Left renal cortex interstitium (tissue), 4 donors: Measurements from ENCODE around the gene APLF. TPM values are rescaled to one million over a fixed set of nuclear protein-coding genes. Genes with fewer than 3 reads are reported as not detected.
"Not testable (repeated sequence)": the region's sequence is repeated elsewhere in the genome, so short reads cannot be mapped to it uniquely, and the experiment has no call there.

Experiments
- DNase-seq, 4 donors: peaks; one replicate each; pipeline ENCODE4 v3.0.0-alpha.2; 2013; ENCODE audit warnings: low read depth in 4 of 4, low spot score in 2 of 4, missing footprints in 1 of 4
- polyA plus RNA-seq, 4 donors: library from polyadenylated mRNA; unstranded; fragments of 120-200 nt; gene quantifications; one replicate each; pipeline ENCODE4 v1.2.1, GENCODE V29; 2013; ENCODE audit not compliant: insufficient read length in 4 of 4

The APLF gene
- polyA plus RNA-seq, 4 donors: 3.3 to 4.1 (median 3.7) TPM

DNA sequence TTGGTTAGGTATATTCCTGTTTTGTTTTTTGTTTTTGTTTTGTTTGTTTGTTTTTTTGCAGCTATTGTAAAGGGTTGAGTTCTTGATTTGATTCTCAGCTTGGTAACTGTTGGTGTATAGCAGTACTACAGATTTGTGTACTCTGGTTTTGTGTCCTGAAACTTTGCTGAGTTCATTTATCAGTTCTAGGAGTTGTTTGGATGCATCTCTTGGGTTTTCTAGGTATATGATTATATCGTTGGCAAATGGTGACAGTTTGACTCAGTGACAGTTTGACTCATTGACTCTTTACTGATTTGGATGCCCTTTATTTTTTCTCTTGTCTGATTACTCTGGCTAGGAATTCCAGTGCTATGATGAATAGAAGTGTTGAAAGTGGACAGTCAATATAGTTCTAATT lies 53.7 kb downstream of the APLF start:
- DNase-seq: no peak

DNA sequence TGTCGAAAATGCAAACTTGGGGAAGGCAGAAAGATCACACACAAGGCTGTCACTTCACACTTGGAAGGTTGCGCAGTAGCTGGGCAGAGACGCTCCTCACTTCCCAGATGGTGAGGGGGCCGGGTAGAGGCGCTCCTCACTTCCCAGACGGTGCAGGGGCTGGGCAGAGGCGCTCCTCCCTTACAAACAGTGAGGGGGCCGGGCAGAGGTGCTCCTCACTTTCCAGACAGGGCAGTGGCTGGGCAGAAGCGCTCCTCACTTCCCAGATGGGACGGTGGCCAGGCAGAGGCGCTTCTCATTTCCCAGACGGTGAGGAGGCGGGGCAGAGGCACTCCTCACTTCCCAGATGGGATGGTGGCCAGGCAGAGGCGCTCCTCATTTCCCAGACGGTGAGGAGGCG lies 59.6 kb downstream of the APLF start:
- DNase-seq: not testable (repeated sequence)

DNA sequence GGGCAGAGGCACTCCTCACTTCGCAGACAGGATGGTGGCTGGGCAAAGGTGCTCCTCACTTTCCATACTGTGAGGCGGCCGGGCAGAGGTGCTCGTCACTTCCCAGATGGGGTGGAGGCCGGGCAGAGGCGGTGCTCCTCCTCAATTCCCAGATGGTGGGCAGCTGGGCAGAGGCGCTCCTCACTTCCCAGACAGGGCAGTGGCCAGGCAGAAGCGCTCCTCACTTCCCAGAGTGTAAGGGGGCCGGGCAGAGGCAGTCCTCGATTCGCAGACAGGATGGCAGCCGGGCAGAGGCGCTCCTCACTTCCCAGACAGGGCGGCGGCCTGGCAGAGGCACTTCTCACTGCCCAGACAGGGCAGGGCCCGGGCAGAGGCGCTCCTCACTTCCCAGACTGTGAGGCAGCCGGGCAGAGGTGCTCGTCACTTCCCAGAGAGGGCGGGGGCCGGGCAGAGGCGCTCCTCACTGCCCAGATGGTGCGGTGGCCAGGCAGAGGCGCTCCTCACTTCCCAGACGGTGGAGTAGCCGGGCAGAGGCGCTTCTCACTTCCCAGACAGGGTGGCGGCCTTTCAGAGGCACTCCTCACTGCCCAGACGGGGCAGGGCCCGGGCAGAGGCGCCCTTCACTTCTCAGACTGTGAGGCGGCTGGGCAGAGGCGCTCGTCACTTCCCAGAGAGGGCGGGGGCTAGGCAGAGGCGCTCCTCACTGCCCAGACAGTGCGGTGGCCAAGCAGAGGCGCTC lies 60.1 kb downstream of the APLF start:
- DNase-seq: not testable (repeated sequence)

DNA sequence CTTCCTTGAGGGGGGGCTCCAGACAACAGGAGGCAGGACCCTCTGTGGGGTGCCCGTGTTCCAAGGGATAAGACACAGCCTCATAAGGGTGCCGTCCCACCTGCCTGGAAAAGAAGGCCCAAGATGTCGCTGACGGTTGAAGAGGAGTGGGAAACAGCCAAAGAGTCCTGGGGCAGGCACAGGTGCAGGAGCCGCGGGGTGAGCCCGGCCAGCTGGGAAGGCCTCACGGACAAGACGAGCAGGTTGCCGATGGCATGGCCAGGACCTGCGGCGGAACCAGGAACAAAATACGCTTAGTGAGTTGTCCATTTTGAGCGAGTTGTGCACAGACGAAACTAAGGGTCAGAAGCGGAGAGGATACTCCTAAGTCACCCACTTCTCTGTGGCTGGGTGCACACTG lies 61.8 kb downstream of the APLF start:
- DNase-seq: not testable (repeated sequence)

DNA sequence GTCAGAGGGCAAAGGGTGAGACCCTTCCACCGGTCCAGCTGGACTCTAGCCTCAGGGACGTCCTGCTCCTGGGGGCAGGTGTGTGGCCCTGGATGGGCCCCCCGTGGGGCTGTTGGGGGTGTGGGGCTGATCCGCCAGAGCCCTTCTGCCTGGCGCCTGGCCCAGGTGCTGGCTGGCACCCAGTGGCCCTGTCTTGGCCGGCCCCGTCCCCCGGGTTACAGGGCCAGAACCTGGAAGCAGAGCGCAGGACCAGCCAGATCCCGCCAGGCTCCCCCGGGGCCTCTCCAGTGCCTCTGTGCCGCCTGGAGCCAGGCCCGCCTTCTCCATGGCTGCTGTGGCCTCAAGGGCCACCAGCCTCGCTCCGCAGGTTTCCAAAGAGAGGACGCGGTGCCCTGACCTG lies 62.3 kb downstream of the APLF start:
- DNase-seq: not testable (repeated sequence)

DNA sequence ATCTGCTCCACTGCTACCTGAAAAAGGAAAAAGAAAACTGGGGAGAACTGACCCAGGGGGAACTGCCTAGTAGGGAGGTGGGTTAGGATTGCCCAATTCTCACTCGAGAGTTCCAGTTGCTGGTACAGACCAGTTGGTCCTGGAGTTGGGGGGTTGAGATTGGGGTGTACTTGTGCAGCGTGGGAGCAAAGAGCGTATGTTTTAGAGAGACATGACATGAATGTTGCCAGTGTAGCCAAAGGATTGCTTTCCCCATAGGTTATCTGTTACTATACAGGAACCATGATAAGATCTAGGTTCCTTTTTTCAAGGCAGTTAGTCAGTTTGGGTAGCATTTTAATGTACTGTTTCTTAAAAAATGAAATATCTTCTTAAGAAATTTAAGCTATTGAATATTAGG lies 68.6 kb downstream of the APLF start:
- DNase-seq: no peak

DNA sequence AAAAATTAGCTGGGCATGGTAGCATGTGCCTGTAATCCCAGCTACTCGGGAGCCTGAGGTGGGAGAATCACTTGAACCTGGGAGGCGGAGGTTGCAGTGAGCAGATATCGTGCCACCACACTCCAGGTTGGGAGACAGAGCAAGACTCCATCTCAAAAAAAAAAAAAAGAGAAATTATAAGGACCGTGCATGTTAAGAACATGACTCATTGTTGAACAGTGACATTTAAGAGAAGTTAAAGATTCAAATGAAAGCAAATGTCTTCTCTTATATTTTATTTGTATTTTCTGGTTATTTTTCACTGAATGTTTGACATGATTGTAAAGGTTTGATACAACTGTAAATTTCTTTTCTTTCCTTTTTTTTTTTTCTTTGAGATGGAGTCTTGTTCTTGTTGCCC lies 69.6 kb downstream of the APLF start:
- DNase-seq: no peak

DNA sequence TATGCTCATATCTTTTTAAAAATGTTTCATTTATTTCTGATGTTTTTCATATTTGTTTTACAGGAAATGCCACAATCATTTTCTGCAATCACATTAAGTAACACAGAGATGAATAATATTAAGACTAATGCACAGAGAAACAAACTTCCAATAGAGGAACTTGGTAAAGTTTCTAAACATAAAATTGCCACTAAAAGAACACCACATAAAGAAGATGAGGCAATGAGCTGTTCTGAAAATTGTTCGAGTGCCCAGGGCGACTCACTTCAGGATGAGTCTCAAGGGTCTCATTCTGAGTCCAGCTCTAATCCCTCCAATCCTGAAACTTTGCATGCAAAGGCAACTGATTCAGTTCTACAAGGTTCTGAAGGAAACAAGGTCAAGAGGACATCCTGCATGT lies 70.4 kb downstream of the APLF start:
- DNase-seq: no peak

DNA sequence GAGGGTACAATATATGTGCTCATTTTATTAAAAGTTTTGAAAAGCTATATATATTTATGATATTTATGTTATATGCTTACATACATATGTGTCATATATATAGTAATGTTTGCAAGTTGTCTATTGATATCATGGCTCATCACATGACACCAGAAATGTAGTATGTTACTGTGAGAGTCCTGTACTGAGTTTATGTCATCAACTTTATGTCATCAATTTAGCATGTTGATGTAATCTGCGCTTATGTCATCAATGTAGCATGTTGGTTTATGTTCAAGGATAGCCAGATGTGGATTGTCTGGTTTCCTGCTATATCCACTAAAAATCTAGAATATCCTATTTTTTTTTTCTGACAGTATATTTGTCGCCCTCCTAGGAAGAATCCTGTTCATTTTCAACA lies 77.4 kb downstream of the APLF start:
- DNase-seq: no peak

DNA sequence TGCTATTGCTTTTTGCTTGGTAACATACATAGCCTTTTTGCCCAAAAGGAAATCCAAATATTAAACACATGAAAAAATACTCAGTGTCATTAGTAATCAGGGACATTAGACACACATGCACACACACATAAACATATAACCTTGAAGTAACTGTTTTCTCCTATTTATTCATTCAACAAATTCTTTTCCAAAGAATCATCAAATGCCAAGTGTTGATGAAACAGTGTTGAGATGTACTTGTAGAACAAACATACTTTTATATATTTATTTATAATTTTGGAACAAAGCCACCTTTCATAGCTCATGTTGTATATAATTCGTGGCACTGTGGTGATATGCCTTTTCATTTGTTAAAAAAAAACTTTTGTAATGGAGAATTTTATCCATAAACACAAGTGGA lies 81.0 kb downstream of the APLF start:
- DNase-seq: no peak

DNA sequence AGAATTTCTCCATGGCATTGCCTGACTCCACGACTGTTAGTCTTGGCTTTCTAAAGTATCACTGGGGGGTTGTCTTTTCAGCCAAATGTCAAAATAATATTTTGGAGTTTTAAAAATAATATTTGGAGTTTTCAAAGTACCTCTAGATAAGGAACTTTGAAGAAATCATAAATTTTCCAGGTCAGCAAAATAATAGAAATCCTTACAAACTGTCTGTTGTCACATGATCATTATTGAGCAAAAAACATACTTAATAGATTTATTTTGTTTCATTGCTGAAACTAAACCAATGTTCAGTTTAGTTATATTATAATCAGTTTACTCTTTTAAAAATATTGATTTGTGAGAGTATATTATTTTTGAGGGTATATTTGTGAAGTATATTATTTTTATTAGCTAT lies 85.7 kb downstream of the APLF start:
- no peak for DNase-seq

DNA sequence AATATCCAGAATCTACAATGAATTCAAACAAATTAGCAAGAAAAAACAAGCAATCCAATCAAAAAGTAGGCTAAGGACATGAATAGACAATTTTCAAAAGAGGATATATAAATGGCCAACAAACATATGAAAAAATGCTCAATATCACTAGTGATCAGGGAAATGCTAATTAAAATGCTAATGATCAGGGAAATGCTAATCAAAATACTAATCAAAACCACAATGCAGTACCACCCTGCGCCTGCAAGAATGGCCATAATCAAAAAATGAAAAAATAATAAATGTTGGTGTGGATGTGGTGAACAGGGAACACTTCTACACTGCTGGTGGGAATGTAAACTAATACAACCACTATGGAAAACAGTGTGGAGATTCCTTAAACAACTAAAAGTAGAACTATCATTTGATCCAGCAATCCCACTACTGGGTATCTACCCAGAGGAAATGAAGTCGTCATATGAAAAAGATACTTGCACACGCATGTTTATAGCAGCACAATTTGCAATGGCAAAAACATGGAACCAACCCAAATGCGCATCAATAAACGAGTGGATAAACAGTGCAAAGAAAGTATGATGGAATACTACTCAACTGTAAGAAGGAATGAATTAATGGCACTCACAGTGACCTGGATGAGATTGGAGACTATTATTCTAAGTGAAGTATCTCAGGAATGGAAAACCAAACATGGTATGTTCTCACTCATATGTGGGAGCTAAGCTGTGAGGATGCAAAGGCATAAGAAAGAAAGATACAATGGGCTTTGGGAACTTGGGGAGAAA lies 88.2 kb downstream of the APLF start:
- not testable (repeated sequence) for DNase-seq

DNA sequence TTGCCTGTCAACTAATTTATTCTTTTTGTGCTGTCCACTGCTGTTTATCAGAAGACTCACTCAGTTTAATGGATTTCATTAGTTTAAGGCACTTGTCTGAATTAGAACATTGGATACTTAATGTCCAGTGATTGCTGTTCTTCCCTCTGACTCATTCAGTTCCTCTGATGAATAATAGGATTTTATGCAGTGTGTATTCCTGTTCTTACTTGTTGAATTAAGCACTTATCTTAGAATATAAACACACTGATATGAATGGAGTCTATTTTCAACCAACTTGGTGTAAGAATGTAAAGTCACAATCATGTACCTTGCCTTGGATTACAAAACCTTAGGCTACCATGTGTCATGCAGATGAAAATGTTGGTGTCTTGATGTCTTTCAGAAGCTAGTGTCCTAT lies 89.0 kb downstream of the APLF start:
- no peak for DNase-seq

DNA sequence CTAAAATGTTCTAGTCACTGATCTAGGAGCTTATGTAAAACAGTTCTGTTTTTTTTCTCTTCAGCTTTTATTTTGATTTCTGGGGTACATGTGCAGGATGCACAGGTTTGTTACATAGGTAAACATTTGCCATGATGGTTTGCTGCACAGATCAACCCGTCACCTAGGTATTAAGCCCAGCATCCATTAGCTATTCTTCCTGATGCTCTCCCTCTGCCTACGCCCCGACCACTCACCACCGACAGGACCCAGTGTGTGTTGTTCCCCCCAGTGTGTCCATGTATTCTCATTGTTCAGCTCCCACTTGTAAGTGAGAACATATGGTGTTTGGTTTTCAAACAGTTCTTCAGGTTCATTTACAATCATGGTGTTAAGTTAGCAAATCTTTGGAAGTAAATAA lies 91.2 kb downstream of the APLF start:
- no peak for DNase-seq

DNA sequence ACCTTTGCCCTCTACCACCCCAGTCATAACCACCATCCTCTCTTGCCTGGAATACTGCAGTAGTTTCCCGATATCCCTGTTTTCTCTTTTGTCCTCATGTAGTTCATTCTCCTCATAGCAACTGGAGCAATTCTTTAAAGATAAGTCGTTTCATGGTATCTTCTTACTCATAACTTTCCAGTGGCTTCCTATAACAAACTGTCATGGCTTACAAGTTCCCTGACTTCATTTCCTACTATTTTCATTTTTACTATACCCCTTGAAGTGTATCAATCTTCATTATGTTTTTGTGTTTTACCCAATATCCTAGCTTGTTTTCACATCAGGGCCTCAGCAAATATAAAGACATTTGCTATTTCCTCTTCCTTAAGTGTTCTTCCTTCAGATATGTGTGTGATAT lies 92.3 kb downstream of the APLF start:
- DNase-seq: no peak

DNA sequence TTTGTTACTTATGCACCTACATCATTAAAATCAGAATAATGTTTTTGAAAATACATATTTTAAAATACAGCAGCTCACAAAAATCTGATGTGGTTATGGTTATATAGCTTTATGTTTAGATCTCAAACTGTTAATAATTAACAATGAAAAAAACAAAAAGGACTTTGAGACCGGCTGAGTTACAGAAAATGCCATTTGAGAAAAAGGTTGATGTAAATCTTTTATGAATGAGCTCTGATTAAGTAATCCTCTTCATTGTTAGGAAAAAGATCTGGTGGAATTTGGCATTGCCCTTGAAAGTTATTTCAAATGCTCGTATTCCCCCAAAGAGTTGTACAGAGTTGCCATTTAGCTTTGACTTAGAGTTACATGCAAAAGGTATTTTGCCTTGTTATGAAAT lies 93.2 kb downstream of the APLF start:
- DNase-seq: no peak

DNA sequence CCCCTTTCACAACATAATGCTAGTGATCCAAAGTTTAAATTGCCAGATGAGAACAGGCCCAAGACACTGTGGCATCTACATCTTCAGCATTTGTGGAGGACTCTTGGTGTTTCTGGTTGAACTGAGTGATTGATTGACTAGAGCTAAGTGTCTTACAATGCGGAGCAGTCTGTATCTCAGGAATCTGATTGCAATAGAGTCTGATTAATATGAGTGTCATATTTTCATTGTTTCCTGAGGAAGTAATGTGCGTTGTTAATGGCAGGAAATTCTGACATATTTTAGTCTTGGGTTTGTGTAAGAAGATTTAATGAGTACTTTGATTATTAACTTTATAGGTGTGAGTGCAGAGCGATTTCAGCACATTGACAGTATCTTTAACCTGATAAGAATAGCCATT lies 94.0 kb downstream of the APLF start:
- no peak for DNase-seq

DNA sequence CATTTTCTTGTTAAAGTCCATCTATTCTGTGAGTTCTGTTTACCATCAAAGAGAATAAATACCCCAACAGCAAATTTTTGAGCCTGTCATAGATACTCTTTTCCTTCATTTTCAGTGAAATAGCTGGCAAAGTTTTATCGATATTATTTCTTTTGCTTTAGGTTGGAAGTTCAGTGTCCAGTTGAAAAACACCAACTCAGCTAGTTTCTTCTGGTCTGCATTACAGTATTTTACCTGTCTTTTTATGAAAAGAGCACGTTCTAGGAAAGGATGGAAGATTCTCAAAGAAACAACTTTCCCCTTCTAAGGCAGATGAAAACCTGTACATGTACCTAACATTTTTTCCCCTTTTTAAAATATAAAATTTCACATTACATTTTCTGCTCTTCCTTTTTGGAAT lies 95.5 kb downstream of the APLF start:
- DNase-seq: no peak

DNA sequence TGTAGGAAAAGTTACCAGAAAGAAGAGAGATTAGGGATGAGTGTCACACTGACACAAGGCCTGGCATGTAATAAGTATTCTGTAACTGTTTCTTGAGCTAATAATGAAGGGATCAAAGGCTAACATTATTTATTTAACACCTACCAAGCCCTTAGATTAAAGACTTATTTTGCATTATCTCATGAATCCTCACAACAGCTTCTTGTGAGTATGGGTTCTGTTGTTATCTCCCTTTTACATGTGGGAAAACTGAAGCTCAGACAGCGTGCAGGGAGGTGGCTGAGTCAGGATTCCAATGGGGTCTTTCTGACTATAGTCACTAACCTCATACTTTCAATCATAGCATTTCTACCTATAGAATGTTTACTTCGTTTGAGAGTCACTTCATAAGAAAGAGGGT lies 97.0 kb downstream of the APLF start:
- DNase-seq: no peak

DNA sequence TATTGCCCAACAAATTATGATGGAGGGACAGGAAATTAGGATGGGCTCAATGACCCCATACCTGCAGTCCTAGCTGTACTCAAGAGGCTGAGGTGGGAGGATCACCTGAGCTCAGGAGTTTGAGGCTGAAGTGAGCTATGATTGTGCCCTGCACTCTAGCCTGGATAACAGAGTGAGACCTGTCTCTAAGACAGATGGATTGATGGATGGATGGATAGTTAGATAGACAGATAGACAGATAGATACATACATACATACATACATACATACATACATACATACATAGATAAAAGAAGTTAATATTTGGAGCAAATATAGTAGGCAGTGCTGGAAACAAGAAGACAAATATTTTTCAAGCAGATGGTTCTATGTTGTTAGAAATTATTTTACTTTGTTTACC lies 97.9 kb downstream of the APLF start:
- no peak for DNase-seq

DNA sequence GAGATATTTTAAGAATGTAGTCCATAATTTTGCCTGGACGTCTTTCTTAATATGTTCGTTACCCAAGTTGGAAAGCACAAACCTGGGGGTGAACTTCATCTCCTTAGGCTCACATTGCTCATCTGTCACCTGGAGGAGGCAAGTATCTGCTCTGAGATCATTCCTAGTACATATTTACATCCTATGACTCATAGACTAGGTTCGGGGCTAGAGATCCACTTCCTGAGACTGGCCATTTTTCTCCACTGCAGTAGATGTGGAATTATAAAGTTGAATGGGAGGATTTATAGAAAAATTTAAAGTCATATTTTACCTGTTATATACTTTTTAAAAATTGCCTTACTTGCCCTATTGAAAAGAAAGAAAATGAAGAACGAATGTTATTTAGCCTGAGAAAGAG lies 98.5 kb downstream of the APLF start:
- DNase-seq: no peak

DNA sequence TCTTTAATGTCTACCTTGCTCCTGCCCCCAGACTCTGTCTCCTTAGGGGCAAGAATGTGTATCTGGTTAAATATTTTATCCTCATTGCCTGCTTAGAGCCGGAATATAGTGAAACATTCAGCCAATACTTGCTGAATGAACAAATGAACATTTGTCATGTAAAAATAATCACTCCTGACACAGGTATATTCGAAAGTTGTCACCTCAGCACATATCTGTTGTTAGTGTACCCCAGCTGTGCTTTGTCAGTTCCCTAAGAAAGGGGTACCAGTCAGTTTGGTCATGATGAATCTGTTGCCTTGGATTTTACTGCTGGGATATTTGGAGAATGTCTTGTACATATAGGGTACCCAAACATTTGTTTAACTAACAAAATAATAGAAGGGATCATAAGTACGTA lies 99.0 kb downstream of the APLF start:
- no peak for DNase-seq
